ENCODE data around the gene ELFN1.
A peak's percentile ranks its signal among the peaks of the same experiment; 100 is the strongest.

Gene ELFN1

GRCh38 chr7:1663857-1664651 lies 6.0 kb upstream of the ELFN1 start:
- DNase-seq (ENCODE audit: low read depth in 2 of 2, low spot score in 1 of 2), result no peak

DNA sequence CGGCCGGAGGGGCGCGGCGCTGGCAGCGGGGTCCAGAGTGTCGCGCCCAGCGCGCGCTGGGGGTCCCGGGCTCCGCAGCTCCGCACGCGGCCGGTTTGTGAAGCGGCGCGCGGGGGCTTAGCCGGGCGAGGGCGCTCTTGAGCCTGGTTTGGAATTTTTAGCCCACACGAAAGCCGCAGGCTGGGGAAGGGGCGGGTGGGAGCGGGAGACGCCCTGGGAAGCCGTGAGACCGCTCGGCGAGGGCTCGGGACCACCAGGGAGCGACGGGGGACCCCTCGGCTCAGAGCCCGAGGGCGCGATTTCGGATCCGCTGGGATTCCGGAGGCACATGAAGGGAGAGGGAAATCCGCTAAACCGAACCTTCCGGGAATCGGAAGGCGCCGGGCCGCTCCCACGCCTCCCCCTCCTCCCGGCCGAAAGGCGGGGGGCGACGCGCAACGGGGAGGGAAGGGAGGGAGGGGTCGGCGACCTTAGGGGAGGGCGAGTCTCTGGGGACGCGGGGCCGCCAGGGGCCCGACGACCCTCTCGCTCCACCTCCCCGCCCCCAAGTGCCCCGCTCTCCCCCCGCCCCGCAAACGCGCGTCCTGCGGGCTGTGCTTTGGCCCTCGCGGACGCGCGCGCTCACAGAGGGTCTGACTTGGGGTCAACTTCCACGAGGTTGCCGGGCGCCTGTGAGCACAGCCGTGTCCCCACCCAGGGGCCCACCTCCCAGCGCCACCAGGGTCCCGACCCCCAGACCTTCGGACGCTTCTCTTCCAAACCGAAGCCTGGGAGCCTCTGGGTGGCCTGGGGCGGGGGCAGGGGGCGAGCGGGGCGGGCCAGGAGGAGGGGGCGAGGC lies 5.1 kb upstream of the ELFN1 start:
- peak in 1 of 2 donors; percentile 15 for DNase-seq (ENCODE audit: low read depth in 2 of 2, low spot score in 1 of 2)

DNA sequence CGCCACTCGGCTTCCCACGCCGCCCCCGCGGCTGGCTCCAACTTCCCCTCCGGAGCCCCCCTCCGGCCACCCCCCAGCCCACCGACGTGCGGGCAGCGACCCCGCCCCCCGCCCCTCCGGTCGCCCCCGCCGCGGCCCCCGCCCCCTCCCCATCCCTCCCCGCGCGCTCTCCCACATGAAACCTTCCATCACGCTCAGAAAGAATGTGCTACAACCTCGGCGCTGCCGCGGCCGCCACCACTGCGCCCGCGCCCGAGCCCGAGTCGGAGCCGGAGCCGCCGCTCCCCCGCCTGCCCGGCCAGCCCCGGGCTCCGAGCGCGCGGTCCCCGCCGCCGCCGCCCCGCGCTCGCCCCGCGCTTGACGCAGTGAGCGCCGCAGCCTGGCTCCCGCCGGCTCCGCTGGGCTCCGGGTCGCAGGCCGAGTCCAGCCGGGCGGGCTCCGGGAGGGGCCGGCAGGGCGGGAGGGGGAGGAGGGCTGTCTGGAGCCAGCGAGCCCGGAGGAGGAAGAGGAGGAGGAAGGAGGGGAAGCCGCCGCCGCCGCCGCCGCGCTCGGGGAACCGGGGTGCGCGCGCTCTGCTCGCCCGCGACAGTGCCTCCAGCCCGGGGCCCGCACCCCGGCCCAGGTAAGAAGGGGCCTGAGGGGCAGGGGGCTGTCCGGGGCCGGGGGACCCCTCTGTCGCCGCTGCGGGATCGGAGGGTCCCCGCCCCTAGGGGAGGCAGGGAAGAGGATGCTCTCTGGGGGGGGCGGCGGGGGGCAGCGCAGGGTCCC lies 4.3 kb upstream of the ELFN1 start:
- DNase-seq (ENCODE audit: low read depth in 2 of 2, low spot score in 1 of 2), result no peak

GRCh38 chr7:1666317-1666822 lies 3.7 kb upstream of the ELFN1 start:
- DNase-seq (ENCODE audit: low read depth in 2 of 2, low spot score in 1 of 2), result no peak

- no peak for DNase-seq (ENCODE audit: low read depth in 2 of 2, low spot score in 1 of 2)
Observed at GRCh38 chr7:1666823-1667565, 3.1 kb upstream of the ELFN1 start.

DNA sequence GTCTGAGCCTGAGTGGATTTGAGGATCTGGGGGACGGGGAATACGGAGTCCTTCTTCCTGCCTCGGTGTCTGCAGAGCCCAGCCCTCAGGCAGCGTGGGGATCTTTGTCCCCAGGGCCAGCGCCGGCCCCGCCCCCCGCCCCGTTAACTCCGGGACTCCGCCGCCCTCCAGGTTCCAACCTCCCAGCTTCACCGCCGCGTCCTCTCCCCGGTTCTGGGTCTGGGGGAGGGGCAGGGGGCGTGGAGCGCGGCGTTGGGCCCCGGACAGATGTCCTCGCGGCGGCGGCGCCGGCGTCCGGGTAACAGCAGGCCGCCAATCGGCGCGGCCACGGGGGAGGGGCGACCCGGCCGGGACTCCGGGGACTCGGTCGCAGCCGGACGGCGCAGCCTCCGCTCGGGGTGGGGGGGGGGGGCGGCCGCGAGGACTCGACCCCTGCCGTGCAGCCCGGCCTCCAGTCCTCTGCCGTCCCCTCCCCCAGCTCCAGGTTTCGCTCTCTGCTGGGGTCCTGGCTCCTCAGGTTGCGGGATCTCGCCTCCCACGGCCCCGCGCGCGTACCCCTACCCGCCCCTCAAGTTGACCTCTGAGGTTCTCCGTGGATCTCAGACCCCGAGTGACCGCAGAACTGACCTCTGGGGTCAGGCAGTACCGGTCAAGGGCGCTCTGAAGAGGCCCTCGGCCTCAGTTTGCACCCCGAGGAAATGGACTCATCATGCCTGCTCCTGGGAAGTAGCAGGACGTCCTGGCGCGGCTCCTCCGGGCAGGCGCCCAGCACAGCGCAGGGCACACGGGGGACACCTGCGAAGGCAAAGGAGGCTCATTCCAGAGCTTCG lies 2.3 kb upstream of the ELFN1 start:
- DNase-seq (ENCODE audit: low read depth in 2 of 2, low spot score in 1 of 2), result no peak

- no peak for DNase-seq (ENCODE audit: low read depth in 2 of 2, low spot score in 1 of 2)
Observed at GRCh38 chr7:1668396-1669063, 1.5 kb upstream of the ELFN1 start.

DNA sequence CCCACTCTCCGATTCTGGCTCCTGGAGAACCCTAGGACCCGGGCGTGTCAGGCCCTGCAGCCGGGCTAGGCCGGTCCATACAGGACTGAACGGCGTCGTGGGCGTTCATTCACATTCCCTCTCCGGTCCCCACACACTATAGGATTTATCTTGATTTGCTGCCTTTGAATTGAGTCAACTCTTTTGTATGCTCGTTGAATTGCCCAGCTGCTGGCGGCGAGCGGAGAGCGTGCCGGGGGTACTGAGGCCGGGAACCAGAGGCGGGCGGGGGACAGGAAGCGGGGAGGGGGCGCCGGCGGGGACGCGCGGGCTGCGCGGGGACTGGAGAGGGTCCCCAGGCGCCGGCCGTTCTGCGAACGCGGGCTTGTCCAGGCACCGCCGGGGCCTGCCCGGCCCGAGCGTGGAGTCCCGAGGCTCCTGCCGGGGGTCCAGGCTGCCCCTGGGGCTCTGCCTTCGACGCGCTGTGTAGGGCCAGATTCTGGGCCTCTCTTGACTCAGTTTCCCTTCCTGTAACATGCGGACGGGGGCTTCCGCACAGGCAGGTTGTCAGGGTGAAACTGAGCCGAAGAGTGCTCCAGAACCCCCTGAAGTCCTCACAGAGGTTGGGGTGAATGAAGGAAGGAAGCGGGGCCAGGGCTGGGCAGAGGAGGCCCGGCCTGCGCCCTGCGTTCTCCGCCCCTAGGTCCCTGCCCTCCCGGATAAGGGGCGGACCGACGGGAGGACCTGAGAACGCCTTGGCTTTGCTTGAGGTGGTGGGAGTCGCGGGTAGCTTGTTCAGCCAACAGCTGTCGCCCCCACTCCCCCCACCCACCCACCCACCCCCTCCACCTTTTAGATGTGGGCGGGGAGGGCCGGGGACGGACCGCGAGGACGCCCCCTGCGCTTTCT lies 769 bp upstream of the ELFN1 start:
- DNase-seq (ENCODE audit: low read depth in 2 of 2, low spot score in 1 of 2), result no peak

GRCh38 chr7:1670894-1671593 lies 967 bp downstream of the ELFN1 start:
- no peak for DNase-seq (ENCODE audit: low read depth in 2 of 2, low spot score in 1 of 2)

DNA sequence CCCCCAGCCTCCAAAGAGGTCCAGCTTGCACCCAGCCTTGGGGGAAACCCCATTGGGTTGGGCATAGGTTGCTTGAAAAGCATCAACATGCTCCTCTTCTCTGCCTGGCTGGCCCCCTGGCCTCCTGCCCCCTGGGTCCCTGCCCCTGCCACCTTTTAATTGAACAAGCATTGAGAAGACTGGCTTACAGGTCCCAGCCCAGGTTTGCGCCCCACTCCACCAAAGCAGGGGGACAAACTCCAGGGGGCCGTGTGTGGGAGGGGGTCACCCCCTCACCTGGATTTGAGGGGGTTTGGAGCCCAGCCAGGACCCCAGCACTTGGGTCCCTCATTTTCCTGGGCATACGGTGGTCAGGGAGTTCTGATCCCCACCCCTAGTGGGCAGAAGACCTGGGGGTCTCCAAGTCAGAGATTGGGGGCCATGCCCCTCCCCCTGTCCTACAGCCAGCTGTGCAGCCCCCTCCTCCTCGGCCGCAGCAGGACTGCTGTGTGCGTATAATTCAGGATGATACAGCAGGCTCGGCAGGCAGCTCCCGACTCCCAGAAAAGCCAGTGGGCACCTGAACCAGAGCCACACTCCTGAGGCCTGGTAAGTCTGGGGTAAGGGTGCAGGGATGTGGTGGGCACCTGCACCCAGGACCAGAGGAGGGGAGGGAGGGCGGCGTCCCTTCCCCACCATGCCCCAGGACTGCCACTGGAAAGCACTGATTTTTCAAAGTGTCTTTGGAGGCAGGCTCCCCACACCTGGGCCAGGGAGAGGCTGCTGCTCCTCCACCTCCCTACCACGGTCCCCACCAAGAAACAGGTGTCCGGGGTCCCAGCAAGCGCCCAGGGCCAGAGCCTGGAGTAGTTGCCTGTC lies 1.7 kb downstream of the ELFN1 start:
- no peak for DNase-seq (ENCODE audit: low read depth in 2 of 2, low spot score in 1 of 2)

DNA sequence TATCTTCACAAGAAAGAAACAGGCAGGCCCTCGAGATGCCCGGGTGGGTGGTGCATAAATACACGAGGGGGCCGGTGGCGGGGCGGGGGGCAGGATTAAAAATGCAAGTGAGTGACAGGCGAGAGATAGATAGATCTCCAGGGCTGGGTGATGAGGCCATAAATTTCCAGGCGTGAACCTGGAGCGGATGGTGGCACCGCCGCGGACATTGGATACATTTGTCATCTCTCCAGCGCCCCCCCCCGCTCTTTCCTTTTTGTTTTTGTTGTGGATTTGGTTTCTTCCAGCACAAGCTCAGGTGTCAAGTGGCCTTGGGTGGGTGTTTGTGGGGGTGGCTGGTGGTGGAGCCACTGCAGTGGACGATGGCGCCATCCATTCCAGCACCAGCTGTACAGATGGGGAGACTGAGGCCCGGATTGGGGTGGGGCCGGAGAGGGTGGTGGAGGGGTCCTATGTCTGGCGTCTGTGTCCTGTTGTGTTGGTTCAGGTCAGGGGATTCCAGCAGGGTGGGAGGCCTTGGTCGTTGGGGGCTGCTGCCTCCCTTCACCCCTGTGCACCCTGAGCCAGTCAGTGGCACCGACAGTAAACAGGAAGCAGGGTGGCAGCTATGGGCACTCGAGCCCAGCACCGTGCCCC lies 2.9 kb downstream of the ELFN1 start:
- DNase-seq (ENCODE audit: low read depth in 2 of 2, low spot score in 1 of 2), result no peak

DNA sequence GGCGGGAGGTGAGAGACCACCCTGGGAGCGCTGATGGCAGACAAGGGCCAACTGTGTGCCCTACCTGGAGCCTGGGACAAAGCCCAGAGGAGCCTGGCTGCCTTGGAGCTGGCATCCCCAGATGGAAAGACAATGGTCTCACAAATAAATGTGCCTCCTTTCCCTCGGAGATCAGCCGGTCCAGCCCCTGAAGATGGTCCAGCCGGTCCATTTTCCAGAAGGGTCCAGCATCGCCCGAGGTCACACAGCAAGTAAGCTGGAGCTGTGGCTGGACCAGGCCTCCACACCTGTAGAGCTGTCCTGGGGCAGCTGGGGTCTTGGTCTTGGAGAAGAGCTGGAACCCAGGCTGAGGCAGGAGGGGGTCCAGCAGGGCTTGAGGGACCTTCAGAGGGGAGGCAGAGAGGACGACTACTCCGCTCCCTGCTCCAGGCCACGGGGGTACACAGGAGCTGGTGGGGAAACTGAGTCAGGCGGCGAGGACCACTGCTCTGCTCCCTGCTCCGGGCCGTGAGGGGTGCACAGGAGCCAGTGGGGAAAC lies 3.6 kb downstream of the ELFN1 start:
- no peak for DNase-seq (ENCODE audit: low read depth in 2 of 2, low spot score in 1 of 2)

DNA sequence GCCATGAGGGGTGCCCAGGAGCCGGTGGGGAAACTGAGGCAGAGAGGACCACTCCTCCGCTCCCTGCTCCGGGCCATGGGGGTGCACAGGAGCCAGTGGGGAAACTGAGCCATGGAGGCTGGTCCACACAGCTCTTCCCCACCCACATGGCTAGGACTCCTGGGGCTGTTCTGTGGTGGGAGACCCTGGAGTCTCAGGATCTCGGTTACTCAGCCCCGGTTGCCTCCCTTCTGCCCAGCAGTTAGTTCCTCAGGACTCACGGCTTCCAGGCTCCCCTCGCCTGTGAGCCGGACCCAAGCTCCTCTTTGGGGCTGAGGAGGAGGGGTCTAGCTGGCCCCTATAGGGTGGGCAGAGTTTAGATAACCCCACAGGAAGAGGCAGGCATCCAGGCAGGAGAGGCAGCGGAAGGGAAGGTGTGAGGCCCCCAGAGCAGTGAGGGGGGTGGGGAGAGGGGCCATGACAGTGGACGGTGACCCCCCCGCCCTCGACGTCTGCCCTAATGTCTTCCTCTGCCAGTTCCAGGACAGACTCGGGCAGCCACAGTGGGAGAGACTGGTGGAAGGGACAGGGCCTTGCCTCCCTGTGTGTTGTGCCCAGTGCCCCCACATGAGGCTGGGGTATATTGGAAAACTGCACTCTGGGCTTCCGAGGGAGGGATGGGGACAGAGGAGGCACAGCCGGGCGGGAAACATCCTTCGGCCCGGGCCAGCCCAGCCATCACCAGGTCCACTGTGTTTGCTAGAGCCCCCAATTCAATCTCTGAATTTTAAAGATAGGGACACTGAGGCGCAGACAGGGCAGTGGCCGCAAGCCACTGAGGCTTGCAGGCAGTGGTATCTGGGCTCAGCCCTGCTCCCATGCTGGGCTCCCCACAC lies 4.3 kb downstream of the ELFN1 start:
- DNase-seq (ENCODE audit: low read depth in 2 of 2, low spot score in 1 of 2), result no peak

DNA sequence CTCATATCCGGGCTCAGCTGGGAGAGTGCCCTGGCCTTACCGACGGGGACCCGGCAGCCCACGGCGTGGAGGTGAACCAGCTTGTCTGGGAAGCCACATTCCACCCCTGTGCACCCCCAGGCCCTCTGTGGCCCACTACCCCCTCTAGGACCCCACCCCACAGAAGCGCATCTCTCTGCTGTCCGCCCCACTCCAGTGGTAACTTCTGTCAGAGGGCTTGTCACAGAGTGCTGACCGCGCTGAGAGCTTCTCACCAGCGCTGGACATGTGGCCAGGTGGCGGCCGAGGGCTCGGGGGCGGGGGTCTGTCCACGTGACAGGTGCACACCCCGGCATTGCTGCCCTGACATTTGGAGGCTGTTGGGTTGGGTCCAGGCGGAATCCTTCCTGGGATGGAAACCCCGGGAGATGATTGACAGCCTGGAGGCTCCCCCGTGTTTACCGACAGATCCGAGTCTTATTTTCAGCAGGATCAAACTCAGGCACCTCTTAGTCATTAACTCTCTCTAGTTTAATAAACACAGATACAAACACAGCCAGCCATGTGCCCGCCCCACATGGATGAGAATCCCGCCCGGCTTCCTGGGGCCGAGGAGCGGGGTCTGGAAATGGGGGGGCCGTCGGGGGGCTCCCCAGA lies 5.1 kb downstream of the ELFN1 start:
- DNase-seq (ENCODE audit: low read depth in 2 of 2, low spot score in 1 of 2), result no peak
